ENCODE data around the gene ACTR10.
"Not testable (repeated sequence)": the region's sequence is repeated elsewhere in the genome, so short reads cannot be mapped to it uniquely, and the experiment has no call there.

Gene ACTR10

GRCh38 chr14:58227096-58227819, 27.3 kb downstream of the ACTR10 start:
- no peak for DNase-seq

- DNase-seq = no peak
These were observed 38.6 kb downstream of the ACTR10 start for GRCh38 chr14:58238252-58239243.

GRCh38 chr14:58239244-58240195, 39.6 kb downstream of the ACTR10 start:
- DNase-seq = peak; percentile 53

GRCh38 chr14:58243790-58244555, 44.0 kb downstream of the ACTR10 start:
- DNase-seq = peak; percentile 73

GRCh38 chr14:58244556-58245387, 44.8 kb downstream of the ACTR10 start, which contains the start of gene PSMA3:
PSMA3 (plus strand) TSS chr14:58244843; CDS start chr14:58244921, 78 bp downstream.
- peak; percentile 99 for DNase-seq

GRCh38 chr14:58245562-58245961, 45.6 kb downstream of the ACTR10 start:
- no peak for DNase-seq

GRCh38 chr14:58249611-58250010, 49.7 kb downstream of the ACTR10 start:
- DNase-seq = no peak

GRCh38 chr14:58258156-58258555, 58.2 kb downstream of the ACTR10 start:
- no peak for DNase-seq

GRCh38 chr14:58262005-58262404, 62.1 kb downstream of the ACTR10 start:
- DNase-seq = not testable (repeated sequence)

- DNase-seq = no peak
These were observed 65.5 kb downstream of the ACTR10 start for GRCh38 chr14:58265401-58265800.

GRCh38 chr14:58270628-58271027, 70.7 kb downstream of the ACTR10 start:
- DNase-seq = no peak

- DNase-seq = no peak
These were observed 72.8 kb downstream of the ACTR10 start for GRCh38 chr14:58272588-58273372.

- DNase-seq = no peak
These were observed 74.9 kb downstream of the ACTR10 start for GRCh38 chr14:58274881-58275280.

GRCh38 chr14:58275527-58276190, 75.7 kb downstream of the ACTR10 start:
- no peak for DNase-seq

- DNase-seq = no peak
These were observed 76.3 kb downstream of the ACTR10 start for GRCh38 chr14:58276208-58276607.

- no peak for DNase-seq
These were observed 78.2 kb downstream of the ACTR10 start for GRCh38 chr14:58278177-58278576.

GRCh38 chr14:58280954-58281787, 81.2 kb downstream of the ACTR10 start:
- no peak for DNase-seq

- no peak for DNase-seq
These were observed 82.0 kb downstream of the ACTR10 start for GRCh38 chr14:58281969-58282368.

Measured in NCI-H1092 treated with DMSO at 0.1 percent for 48 hours (cell line).